ENCODE results near the gene TRIO. TPM values are rescaled to one million over a fixed set of nuclear protein-coding genes. Genes with fewer than 3 reads are reported as not detected.
A peak's percentile ranks its signal among the peaks of the same experiment; 100 is the strongest.

TRIO gene
- polyA plus RNA-seq, 1 of the 3 experiments (the other 2 are of a cell fraction), result 229 TPM

DNA sequence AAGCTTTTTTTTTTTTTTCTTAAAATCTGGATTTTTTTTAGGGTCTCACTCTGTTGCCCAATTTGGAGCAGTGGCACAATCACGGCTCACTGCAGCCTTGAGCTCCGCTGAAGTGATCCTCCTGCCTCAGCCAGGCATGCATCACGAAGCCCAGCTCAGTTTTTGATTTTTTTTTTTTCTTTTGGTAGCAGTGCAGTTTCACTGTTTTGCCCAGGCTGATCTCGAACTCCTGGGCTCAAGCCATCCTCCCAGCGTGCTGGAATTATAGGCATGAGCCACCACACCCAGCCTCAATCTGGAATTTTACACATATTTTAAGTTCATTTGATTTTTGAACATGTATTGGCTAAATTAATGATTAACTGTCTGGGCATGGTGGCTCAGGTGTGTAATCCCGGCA lies 36.3 kb downstream of the TRIO start:
- H4K20me1 ChIP-seq (ENCODE audit: insufficient read depth), result peaks cover 69% of the 10 kb centered on the region
- no peaks in the 10 kb centered on the region for H3K9me3 ChIP-seq
- H3F3A ChIP-seq (replicated peaks; ENCODE audit: insufficient read depth), result peaks cover 41% of the 10 kb centered on the region
- ChIA-PET CTCF (no interaction called here), POLR2A (no interaction called here)
- H3K27me3 ChIP-seq (ENCODE audit: insufficient read depth), result no peaks in the 10 kb centered on the region
- H3K4me3 ChIP-seq (ENCODE audit: low read depth in 2 of 2, low read length in 1 of 2), result 0 out of 4 replicates have a peak overlapping the region, but pooled peaks of 1 of the 2 experiments have one; percentile 4
- no peaks in the 10 kb centered on the region for H3K36me3 ChIP-seq (replicated peaks in 1 of 2; ENCODE audit: control insufficient read depth in 1 of 2, insufficient read depth in 2 of 2, low read length in 1 of 2)
- H3K4me2 ChIP-seq, result no peak overlapping the region; the same call in 1 of the 2 replicates
- H3K79me2 ChIP-seq (ENCODE audit: insufficient read depth), result peaks cover 100% of the 10 kb centered on the region
- H3K9ac ChIP-seq, result no peak overlapping the region
- H3K4me1 ChIP-seq (ENCODE audit: control insufficient read depth in 1 of 2, insufficient read depth in 2 of 2, low read depth in 1 of 2, low read length in 1 of 2), result peaks cover 48 to 74% of the 10 kb centered on the region in 2 experiments
- WGBS (ENCODE audit: low lambda C conversion rate), result 80% methylated on average over 6 of the region's 6 CpGs
- no peak for DNase-seq
- H2AFZ ChIP-seq (ENCODE audit: low read depth), result no peak overlapping the region
- TF ChIP-seq RCOR1 (IDR thresholded peaks at IDR 0.05; ENCODE audit: low read length) (no peak), NFIC (IDR thresholded peaks at IDR 0.05; ENCODE audit: borderline replicate concordance) (no peak), TEAD4 (IDR thresholded peaks at IDR 0.05; ENCODE audit: borderline replicate concordance, insufficient read depth) (no peak), POLR2AphosphoS5 (IDR thresholded peaks at IDR 0.05; ENCODE audit: low read depth, low read length) (no peak), RXRA (IDR thresholded peaks at IDR 0.05; ENCODE audit: borderline replicate concordance, low read depth) (no peak), TAF1 (IDR thresholded peaks at IDR 0.05; ENCODE audit: borderline replicate concordance, low read depth, low read length) (no peak), JUND (IDR thresholded peaks at IDR 0.05) (no peak), EP300 (IDR thresholded peaks at IDR 0.05; ENCODE audit: borderline replicate concordance in 1 of 2, low read depth in 1 of 2, low read length in 1 of 2) (no peak), SIN3A (IDR thresholded peaks at IDR 0.05; ENCODE audit: borderline replicate concordance, low read depth, low read length) (no peak), ELF1 (IDR thresholded peaks at IDR 0.05) (no peak)
- TF ChIP-seq, protein P1, sequence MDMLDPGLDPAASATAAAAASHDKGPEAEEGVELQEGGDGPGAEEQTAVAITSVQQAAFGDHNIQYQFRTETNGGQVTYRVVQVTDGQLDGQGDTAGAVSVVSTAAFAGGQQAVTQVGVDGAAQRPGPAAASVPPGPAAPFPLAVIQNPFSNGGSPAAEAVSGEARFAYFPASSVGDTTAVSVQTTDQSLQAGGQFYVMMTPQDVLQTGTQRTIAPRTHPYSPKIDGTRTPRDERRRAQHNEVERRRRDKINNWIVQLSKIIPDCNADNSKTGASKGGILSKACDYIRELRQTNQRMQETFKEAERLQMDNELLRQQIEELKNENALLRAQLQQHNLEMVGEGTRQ (IDR thresholded peaks at IDR 0.05; ENCODE audit: borderline replicate concordance, low read depth, low read length), result no peak
- TF ChIP-seq, protein P2, sequence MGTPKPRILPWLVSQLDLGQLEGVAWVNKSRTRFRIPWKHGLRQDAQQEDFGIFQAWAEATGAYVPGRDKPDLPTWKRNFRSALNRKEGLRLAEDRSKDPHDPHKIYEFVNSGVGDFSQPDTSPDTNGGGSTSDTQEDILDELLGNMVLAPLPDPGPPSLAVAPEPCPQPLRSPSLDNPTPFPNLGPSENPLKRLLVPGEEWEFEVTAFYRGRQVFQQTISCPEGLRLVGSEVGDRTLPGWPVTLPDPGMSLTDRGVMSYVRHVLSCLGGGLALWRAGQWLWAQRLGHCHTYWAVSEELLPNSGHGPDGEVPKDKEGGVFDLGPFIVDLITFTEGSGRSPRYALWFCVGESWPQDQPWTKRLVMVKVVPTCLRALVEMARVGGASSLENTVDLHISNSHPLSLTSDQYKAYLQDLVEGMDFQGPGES (IDR thresholded peaks at IDR 0.05; ENCODE audit: low read depth, low read length), result no peak
- TF ChIP-seq, protein P3, sequence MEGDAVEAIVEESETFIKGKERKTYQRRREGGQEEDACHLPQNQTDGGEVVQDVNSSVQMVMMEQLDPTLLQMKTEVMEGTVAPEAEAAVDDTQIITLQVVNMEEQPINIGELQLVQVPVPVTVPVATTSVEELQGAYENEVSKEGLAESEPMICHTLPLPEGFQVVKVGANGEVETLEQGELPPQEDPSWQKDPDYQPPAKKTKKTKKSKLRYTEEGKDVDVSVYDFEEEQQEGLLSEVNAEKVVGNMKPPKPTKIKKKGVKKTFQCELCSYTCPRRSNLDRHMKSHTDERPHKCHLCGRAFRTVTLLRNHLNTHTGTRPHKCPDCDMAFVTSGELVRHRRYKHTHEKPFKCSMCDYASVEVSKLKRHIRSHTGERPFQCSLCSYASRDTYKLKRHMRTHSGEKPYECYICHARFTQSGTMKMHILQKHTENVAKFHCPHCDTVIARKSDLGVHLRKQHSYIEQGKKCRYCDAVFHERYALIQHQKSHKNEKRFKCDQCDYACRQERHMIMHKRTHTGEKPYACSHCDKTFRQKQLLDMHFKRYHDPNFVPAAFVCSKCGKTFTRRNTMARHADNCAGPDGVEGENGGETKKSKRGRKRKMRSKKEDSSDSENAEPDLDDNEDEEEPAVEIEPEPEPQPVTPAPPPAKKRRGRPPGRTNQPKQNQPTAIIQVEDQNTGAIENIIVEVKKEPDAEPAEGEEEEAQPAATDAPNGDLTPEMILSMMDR (IDR thresholded peaks at IDR 0.05), result no peak
- peak overlapping the region in 1 of 2 experiments; percentile 62; a peak in 2 of 4 replicates for H3K27ac ChIP-seq (ENCODE audit: low read depth in 2 of 2, low read length in 1 of 2)
- H3K9me2 ChIP-seq, result no peaks in the 10 kb centered on the region

DNA sequence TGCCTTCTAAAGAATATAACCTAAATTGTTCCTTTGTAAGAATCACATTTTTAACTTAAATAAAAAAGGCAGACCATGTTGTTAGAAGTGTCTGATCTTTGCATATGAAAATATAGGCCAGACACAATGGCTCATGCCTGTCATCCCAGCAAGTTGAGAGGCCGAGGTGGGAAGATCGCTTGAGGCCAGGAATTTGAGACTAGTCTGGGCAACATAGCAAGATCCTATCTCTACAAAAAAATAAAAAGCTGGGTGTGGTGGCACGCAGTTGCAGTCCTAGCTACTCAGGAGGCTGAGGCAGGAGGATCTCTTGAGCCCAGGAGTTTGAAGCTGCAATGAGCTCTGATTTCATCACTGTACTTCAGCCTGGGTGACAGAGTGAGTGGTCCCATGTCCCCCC lies 37.3 kb downstream of the TRIO start:
- Histone ChIP-seq H3K4me1 (ENCODE audit: control insufficient read depth in 1 of 2, insufficient read depth in 2 of 2, low read depth in 1 of 2, low read length in 1 of 2) (peaks cover 56 to 78% of the 10 kb centered on the region in 2 experiments), H3K27ac (ENCODE audit: low read depth in 2 of 2, low read length in 1 of 2) (peak overlapping the region in 1 of 2 experiments; percentile 94; a peak in 3 of 4 replicates), H3F3A (replicated peaks; ENCODE audit: insufficient read depth) (peaks cover 44% of the 10 kb centered on the region), H3K4me2 (no peak overlapping the region), H2AFZ (ENCODE audit: low read depth) (no peak overlapping the region), H3K9ac (no peak overlapping the region), H3K9me3 (no peaks in the 10 kb centered on the region), H3K9me2 (no peaks in the 10 kb centered on the region), H4K20me1 (ENCODE audit: insufficient read depth) (peaks cover 68% of the 10 kb centered on the region), H3K36me3 (replicated peaks in 1 of 2; ENCODE audit: control insufficient read depth in 1 of 2, insufficient read depth in 2 of 2, low read length in 1 of 2) (no peaks in the 10 kb centered on the region), H3K27me3 (ENCODE audit: insufficient read depth) (no peaks in the 10 kb centered on the region), H3K79me2 (ENCODE audit: insufficient read depth) (peaks cover 100% of the 10 kb centered on the region), H3K4me3 (ENCODE audit: low read depth in 2 of 2, low read length in 1 of 2) (no peak overlapping the region)
- 83% methylated on average over 3 of the region's 3 CpGs for WGBS (ENCODE audit: low lambda C conversion rate)
- ChIA-PET POLR2A (no interaction called here), CTCF (no interaction called here)
- no peak for DNase-seq
- TF ChIP-seq NFIC (IDR thresholded peaks at IDR 0.05; ENCODE audit: borderline replicate concordance), result no peak
- TF ChIP-seq POLR2AphosphoS5 (IDR thresholded peaks at IDR 0.05; ENCODE audit: low read depth, low read length), result no peak
- TF ChIP-seq, protein P4, sequence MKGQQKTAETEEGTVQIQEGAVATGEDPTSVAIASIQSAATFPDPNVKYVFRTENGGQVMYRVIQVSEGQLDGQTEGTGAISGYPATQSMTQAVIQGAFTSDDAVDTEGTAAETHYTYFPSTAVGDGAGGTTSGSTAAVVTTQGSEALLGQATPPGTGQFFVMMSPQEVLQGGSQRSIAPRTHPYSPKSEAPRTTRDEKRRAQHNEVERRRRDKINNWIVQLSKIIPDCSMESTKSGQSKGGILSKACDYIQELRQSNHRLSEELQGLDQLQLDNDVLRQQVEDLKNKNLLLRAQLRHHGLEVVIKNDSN (IDR thresholded peaks at IDR 0.05; ENCODE audit: borderline replicate concordance, low read depth), result no peak
- no peak for TF ChIP-seq TCF12 (IDR thresholded peaks at IDR 0.05)
- no peak for TF ChIP-seq GATA2 (CRISPR knock-in tag; IDR thresholded peaks at IDR 0.05)
- TF ChIP-seq MXI1 (IDR thresholded peaks at IDR 0.05; ENCODE audit: low read depth, low read length), result no peak
- no peak for TF ChIP-seq CHD2 (IDR thresholded peaks at IDR 0.05; ENCODE audit: low read length, partially characterized antibody)
- TF ChIP-seq FOXJ3 (CRISPR knock-in tag; IDR thresholded peaks at IDR 0.05), result no peak
- TF ChIP-seq RFX5 (IDR thresholded peaks at IDR 0.05; ENCODE audit: low read length), result no peak
- no peak for TF ChIP-seq FOSL2 (IDR thresholded peaks at IDR 0.05; ENCODE audit: borderline replicate concordance, low read depth)
- TF ChIP-seq, protein P3 (IDR thresholded peaks at IDR 0.05), result no peak
- no peak for TF ChIP-seq YY1 (IDR thresholded peaks at IDR 0.05; ENCODE audit: low read depth)
- no peak for TF ChIP-seq EP300 (IDR thresholded peaks at IDR 0.05; ENCODE audit: borderline replicate concordance in 1 of 2, low read depth in 1 of 2, low read length in 1 of 2)
